Stimulated activated CD4-positive, alpha-beta T cell treated with anti-CD3 and anti-CD28 coated beads, TNF-alpha, amount 100 ng/mL, for 48 hours (primary cell): ENCODE measurements around the gene SFR1.
"Not testable (repeated sequence)": the region's sequence is repeated elsewhere in the genome, so short reads cannot be mapped to it uniquely, and the experiment has no call there.

Experiments used
- DNase-seq, 3 donors: peaks; one replicate each; pipeline ENCODE4 v3.0.0-alpha.2; 2020; ENCODE audit warnings: low read depth in 3 of 3

The SFR1 gene

DNA sequence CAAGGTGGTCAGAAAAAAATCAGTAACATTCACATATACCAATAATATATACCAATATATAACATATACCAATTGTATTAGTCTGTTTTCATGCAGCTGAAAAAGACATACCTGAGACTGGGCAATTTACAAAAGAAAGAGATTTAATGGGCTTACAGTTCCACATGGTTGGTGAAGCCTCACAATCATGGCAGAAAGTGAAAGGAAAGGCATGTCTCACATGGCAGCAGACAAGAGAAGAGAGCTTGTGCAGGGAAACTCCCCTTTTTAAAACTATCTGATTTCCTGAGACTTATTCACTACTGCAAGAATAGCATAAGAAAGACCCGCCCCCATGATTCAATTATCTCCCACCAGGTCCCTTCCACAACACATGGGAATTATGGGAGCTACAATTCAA, 52.2 kb downstream of the SFR1 start:
- DNase-seq = not testable (repeated sequence)
